Colonic mucosa (tissue), 4 donors: ENCODE measurements around the gene CLP1. TPM values are rescaled to one million over a fixed set of nuclear protein-coding genes. Genes with fewer than 3 reads are reported as not detected.
"Not testable (repeated sequence)": the region's sequence is repeated elsewhere in the genome, so short reads cannot be mapped to it uniquely, and the experiment has no call there.

Experiments used
- DNase-seq: peaks from one replicate; pipeline ENCODE4 v3.0.0-alpha.2; 2020
- H3K27ac ChIP-seq: fragments of 200-600 bp; one replicate; pipeline ENCODE4 v1.8.0; 2021
- H3K27me3 ChIP-seq: fragments of 200-600 bp; one replicate; pipeline ENCODE4 v1.8.0; 2021
- H3K36me3 ChIP-seq: fragments of 200-600 bp; one replicate; pipeline ENCODE4 v1.8.0; 2021
- H3K4me1 ChIP-seq: fragments of 200-600 bp; one replicate; pipeline ENCODE4 v1.8.0; 2021; ENCODE audit warnings: mild to moderate bottlenecking
- H3K4me3 ChIP-seq: fragments of 200-600 bp; one replicate; pipeline ENCODE4 v1.8.0; 2021
- H3K9ac ChIP-seq, 2 donors: one replicate each; pipeline ENCODE4 v1.7.0; 2013; ENCODE audit warnings: control low read depth in 2 of 2, low read depth in 2 of 2, low read length in 2 of 2
- H3K9me3 ChIP-seq: fragments of 200-600 bp; one replicate; pipeline ENCODE4 v1.8.0; 2021
- intact Hi-C: fragments of 100-400 bp; cut with DNase I; formaldehyde crosslinking; loops from one replicate; pipeline ENCODE4 v1.14.1; 2022
- total RNA-seq, 2 donors: library from RNA; stranded (reverse); fragmentation: NEBNext Ultra II Directional in 1 of 2; extraction: Animal tissue kit (Norgen Biotek cat#: 25700) in 1 of 2; gene quantifications; one replicate each; pipeline ENCODE4 v1.2.1, GENCODE V29; 2021
- TF ChIP-seq, protein P1 (sequence below): fragments of 200-600 bp; IDR thresholded peaks from one replicate; pipeline ENCODE4 v1.8.0; 2022; ENCODE audit warnings: antibody characterized with exemption, mild to moderate bottlenecking
- donor health status: healthy.
- donor health status: DM: no; HTN: no; CAD: no.
- donor health status: DM: no; HTN: no; CAD: no.

Gene CLP1
- total RNA-seq, 2 donors from 2014 or later, result 13.5 to 14.9 TPM

GRCh38 chr11:57649826-57650738 is 7.5 kb upstream of the CLP1 start, which contains the start of gene YPEL4:
Gene YPEL4, minus strand, starts transcription at chr11:57649912. Its CDS starts 2,805 bp downstream, at chr11:57647107.
- Histone ChIP-seq H3K4me1 (no peaks in the 10 kb centered on the region), H3K27me3 (peaks cover 36% of the 10 kb centered on the region), H3K27ac (no peak within 1 kb of the TSS), H3K4me3 (peak within 1 kb of the TSS; percentile 22), H3K9ac (peak within 1 kb of the TSS; percentile 1 to 46), H3K9me3 (no peaks in the 10 kb centered on the region), H3K36me3 (no peaks in the 10 kb centered on the region)
- intact Hi-C loops, result loop anchor here (10.0 kb wide), 1 partner anchor 115 kb away; the partner anchor contains the start of genes SMTNL1 and TIMM10
- TF ChIP-seq, protein P1, sequence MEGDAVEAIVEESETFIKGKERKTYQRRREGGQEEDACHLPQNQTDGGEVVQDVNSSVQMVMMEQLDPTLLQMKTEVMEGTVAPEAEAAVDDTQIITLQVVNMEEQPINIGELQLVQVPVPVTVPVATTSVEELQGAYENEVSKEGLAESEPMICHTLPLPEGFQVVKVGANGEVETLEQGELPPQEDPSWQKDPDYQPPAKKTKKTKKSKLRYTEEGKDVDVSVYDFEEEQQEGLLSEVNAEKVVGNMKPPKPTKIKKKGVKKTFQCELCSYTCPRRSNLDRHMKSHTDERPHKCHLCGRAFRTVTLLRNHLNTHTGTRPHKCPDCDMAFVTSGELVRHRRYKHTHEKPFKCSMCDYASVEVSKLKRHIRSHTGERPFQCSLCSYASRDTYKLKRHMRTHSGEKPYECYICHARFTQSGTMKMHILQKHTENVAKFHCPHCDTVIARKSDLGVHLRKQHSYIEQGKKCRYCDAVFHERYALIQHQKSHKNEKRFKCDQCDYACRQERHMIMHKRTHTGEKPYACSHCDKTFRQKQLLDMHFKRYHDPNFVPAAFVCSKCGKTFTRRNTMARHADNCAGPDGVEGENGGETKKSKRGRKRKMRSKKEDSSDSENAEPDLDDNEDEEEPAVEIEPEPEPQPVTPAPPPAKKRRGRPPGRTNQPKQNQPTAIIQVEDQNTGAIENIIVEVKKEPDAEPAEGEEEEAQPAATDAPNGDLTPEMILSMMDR, result no peak
- no peak for DNase-seq

DNA sequence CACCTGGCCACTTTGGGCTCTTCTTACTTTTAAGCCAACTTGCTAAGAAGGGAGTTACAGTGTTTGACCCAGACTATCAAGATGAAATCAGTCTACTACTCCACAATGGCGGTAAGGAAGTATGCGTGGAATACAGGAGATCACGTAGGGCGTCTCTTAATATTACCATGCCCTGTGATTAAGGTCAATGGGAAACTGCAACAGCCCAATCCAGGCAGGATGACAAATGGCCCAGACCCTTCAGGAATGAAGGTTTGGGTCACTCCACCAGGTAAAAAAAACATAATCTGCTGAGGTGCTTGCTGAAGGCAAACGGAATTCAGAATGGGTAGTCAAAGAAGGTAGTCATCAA is 6.8 kb upstream of the CLP1 start:
- H3K36me3 ChIP-seq, result no peaks in the 10 kb centered on the region
- TF ChIP-seq, protein P1, result no peak
- H3K4me1 ChIP-seq, result no peaks in the 10 kb centered on the region
- H3K27ac ChIP-seq, result no peak overlapping the region
- DNase-seq, result no peak
- intact Hi-C loops, result no loop called here
- H3K27me3 ChIP-seq, result peaks cover 36% of the 10 kb centered on the region
- H3K9me3 ChIP-seq, result no peaks in the 10 kb centered on the region
- no peak overlapping the region for H3K4me3 ChIP-seq
- H3K9ac ChIP-seq, result no peak overlapping the region

- no peaks in the 10 kb centered on the region for H3K4me1 ChIP-seq
- TF ChIP-seq, protein P1, result no peak
- H3K9me3 ChIP-seq, result no peaks in the 10 kb centered on the region
- H3K4me3 ChIP-seq, result no peak overlapping the region
- H3K36me3 ChIP-seq, result no peaks in the 10 kb centered on the region
- no peak overlapping the region for H3K9ac ChIP-seq
- no peak for DNase-seq
- intact Hi-C loops, result no loop called here
- H3K27ac ChIP-seq, result no peak overlapping the region
- H3K27me3 ChIP-seq, result peaks cover 32% of the 10 kb centered on the region
Measured at GRCh38 chr11:57651408-57651807, 6.2 kb upstream of the CLP1 start.

GRCh38 chr11:57652230-57652629 is 5.3 kb upstream of the CLP1 start:
- H3K9me3 ChIP-seq, DNase-seq, H3K4me3 ChIP-seq, H3K9ac ChIP-seq, intact Hi-C loops, H3K27ac ChIP-seq, H3K4me1 ChIP-seq, H3K36me3 ChIP-seq: not testable (repeated sequence)
- H3K27me3 ChIP-seq, result peaks cover 23% of the 10 kb centered on the region

DNA sequence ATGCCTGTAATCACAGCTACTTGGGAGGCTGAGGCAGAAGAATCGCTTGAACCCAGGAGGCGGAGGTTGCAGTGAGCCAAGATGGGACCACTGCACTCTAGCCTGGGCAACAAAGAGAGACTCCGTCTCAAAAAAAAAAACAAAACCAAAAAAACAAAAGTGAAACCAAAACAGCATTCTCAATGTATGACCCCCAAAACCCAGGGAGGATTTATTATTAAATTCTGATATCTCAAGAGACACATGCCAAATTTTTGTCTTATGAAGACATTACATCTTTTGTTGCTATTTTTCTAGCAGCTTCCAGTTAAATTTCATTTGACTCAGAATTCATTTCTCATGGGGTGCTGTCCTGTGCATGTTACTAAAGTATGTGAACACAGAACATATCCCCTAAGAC is 4.9 kb upstream of the CLP1 start:
- Histone ChIP-seq H3K9me3 (no peaks in the 10 kb centered on the region), H3K36me3 (no peaks in the 10 kb centered on the region), H3K9ac (no peak overlapping the region), H3K4me3 (no peak overlapping the region), H3K27me3 (peaks cover 19% of the 10 kb centered on the region), H3K4me1 (no peaks in the 10 kb centered on the region), H3K27ac (no peak overlapping the region)
- TF ChIP-seq, protein P1, result no peak
- DNase-seq, result no peak
- intact Hi-C loops, result no loop called here

- Histone ChIP-seq H3K27ac (no peak overlapping the region), H3K36me3 (no peaks in the 10 kb centered on the region), H3K4me3 (no peak overlapping the region), H3K9ac (no peak overlapping the region), H3K4me1 (peaks cover 3% of the 10 kb centered on the region), H3K9me3 (no peaks in the 10 kb centered on the region), H3K27me3 (peaks cover 14% of the 10 kb centered on the region)
- intact Hi-C loops, result no loop called here
- TF ChIP-seq, protein P1, result no peak
- DNase-seq, result no peak
Measured at GRCh38 chr11:57653163-57653562, 4.4 kb upstream of the CLP1 start.
